NCI-H748 (cell line): ENCODE measurements around the gene FRMPD1.

ENCODE experiments used
- DNase-seq: peaks from one replicate; lab custom pipeline; 2025; ENCODE audit not compliant: unreplicated experiment; lab: John Stamatoyannopoulos, UW

Gene FRMPD1

DNA sequence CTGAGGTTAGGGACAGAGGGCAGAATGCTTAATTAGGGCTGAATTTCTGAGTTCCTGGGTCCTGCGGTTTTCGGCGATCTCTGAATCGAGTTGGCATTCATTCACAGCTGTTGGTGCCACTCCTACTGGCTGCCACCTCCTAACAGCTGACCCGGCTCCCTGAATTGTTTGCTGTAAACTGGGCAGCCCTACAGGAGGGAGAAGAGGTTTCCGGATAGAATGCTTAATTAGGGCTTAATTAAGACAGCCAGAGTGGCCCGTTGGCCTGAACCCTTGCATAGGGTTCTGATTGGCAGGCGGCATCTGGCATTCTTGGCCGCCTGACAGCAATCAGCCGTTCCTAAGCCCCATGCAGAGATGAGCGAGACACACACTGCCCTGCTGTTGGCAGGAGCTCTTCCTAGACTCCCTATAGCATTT is 25.7 kb downstream of the FRMPD1 start:
- DNase-seq = peak; percentile 94

DNA sequence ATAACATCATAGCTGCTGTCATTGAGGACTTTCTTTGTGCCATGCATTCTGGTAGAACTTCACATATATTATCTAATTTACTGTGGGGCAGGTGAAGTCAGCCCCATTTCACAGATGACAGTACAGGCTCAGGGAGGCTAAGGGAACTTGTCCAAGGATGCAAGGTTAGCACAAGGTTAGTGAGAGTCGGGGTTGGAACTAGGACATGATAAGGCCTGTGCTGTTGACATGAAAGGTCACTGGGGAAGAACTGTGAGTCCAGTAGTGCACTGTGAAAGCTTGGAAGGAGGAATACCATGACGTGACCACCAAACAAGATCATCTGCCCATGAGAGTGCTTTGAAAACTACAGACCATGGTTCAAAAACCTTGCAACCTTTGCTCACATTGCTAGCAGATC is 26.7 kb downstream of the FRMPD1 start:
- no peak for DNase-seq

DNA sequence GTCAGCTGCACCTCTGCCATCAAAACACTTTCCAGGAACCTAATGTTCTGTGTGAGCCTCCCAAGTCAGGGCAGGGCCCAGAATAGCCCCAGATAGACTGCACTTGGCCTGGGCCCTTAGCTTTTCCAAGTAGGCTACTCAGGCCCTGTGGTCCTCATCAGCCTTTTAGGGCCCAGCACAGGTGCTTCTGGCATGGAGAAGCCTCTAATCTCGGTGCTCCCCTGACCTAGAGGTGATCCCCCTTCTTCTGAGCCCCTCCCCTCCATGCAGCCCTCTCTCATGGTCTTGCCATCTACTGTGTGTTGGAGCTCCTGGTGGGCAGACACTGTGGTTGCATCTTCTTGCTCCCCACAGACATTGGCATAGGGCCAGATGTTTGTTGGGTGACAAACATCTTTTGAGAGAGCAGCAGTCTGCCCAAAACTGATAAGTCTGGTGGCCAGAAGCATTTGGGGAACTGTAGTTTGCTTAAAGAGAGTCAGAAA is 28.1 kb downstream of the FRMPD1 start:
- DNase-seq = peak; percentile 7

DNA sequence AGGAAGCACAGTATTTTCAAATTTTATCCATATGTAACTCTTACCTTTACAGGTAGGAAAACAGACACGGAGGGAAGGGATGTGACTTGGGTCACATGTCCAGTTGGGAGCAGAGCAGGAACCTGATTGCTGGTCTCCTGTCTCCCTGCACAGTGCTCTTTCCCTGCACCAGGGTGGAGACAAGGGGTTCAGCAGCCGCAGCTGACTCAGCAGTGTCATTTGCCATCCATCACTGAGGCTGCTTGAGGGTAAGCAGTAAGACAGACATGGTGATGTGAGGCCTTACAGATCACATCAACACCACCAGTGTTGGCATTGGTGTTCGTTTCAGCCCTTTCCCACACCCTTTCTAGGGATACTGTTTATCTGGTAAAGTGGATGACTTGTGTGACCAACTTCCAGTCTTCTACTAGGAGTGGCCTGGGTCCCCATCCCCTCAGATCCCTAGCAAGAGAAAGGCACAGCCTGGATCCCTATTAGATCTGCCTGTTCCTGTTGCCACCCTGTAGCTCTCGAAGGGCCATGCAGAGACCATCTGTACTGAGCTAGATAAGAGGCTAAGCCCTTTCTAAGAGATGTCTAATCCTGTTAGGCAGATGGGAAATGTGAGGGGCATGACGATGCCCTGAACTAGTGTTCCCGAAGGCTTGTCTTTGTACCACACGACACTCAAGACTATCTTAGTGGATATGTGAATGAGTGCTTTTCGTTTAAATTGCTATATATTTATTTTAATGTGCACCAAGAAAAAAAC is 29.1 kb downstream of the FRMPD1 start:
- DNase-seq = no peak

DNA sequence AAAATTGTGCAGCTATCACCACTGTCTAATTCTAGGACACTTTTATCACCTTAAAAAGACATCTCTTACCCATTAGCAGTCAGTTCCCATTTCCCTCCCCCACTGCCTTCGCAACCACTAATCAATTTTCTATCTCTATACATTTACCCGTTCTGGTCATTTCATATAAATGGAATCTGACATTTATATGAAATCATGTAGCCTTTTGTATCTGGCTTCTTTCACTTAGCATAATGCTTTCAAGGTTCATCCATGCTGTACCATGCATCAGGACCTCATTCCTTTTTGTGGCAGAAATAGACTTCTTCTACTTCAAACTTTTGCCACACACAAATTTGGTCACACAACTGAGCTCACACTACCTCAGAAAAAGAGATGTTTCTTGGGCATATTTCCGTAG is 32.2 kb downstream of the FRMPD1 start:
- no peak for DNase-seq

DNA sequence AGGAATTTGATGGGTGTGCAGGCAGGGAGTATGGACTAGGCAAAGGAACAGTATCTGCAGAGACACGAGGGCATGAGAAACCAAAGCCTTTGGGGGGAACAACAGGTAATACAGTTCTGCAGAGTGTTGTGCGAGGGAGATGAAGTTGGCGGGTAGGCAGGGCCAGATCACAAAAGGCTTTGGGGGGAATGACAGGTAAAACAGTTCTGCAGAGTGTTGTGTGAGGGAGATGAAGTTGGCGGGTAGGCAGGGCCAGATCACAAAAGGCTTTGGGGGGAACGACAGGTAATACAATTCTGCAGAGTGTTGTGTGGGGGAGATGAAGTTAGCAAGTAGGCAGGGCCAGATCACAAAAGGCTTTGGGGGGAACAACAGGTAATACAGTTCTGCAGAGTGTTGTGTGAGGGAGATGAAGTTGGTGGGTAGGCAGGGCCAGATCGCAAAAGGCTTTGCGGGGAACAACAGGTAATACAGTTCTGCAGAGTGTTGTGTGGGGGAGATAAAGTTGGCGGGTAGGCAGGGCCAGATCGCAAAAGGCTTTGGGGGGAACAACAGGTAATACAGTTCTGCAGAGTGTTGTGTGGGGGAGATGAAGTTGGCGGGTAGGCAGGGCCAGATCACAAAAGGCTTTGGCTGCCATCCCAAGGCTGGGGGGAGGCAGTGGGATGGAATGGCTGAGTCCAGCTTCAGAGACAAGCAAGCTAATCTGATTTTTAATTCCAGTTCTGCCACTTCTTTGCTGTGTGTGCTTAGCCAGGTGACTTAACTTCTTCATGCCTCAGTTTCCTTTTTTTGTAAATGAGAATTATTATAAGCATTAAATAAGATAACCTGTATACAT is 33.0 kb downstream of the FRMPD1 start:
- DNase-seq = no peak

DNA sequence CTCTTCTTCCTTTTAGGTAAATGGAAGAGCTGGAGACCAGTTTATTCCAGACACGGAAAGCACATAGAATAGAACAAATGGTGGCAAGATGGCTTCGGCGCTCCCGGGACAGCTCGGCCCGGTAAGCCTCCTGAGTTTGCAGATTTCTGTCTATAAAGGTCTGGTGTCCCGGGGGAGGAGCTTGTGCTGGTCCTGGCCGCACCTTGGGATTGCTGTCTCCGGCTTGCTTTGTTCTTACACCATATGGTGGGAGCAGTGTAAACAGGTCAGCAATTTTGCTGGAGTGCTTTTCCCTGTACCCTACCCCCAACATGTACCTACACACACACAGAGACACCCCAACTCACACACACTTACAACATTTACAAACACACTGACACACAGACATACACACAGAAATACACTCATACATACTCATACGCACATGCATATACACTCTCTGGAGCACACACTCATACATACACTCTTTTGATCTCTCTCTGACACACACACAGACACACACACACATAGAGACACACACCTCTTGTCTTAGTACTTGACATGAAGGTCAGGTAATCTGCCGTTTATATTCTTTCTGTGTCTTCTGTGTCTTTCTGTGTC is 42.0 kb downstream of the FRMPD1 start:
- DNase-seq = no peak

DNA sequence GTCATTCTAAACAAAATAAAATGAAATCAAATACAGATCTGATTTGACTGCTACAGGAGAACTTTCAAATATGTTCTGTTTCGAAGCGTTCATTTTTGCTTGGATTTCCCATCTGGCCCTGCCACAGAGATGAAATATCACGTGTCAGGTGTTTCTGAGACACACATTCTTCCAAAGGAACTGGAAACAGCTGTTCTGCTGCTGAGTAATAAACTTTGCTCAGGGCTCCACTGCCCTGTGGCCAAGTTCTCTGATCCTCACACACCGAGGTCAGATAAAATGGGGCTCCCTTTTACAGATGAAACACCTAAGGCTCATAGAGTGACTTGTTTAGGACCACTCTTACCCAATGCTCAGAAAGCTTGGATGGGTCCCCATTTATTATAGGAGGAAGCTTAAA is 42.5 kb downstream of the FRMPD1 start:
- DNase-seq = no peak

DNA sequence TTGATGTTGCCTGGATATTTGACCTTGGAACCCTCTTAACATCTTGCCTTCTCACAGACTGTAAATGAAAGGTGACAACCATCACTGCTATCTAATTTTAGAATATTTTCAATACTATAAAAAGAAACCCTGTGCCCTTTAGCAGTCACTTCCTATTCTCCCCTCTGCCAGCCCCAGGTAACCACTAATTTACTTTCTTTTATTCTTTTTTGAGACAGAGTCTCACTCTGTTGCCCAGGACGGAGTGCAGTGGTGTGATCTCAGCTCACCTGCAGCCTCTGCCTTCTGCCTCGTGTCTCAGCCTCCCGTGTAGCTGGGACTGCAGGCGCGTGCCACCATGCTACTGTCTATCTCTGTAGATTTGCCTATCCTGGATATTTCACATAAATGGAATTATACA is 43.6 kb downstream of the FRMPD1 start:
- DNase-seq = no peak

DNA sequence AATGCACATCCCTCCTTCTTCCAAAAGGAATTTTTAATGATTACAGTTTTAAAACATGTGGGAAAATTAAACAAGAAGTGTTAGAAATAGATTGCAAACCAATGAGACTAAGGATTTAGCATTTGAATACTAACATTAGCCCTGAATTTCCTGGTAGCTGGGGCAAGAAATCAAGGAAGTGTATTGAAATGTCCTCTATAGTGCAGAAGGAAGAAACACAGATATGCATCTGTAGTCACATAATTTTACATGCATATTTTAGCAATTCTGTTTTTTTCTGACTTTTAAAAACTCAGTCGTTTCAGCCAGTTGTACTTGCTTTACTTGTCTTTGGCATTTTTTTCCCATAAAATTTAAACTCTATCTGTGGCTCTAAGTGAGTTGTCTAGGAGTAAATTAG is 45.8 kb downstream of the FRMPD1 start:
- DNase-seq = no peak

DNA sequence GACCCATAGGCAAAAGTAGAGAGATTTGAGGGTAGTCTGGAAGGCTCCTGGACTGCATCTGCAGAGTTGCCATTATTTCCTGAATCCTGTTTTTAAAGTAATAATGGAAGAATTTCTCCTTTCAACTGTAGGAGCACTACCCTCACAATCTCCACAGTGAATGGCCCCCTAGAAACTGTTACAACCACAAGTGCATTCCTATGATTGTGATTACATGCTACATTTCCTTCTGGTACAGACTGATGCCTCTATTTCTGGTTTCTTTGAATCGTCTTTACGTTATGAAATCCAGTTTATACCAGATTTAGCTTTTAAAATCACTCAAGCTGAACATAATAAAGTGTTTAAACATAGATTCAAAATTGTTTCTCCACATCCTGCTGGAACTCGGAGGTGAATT is 49.4 kb downstream of the FRMPD1 start:
- DNase-seq = no peak

DNA sequence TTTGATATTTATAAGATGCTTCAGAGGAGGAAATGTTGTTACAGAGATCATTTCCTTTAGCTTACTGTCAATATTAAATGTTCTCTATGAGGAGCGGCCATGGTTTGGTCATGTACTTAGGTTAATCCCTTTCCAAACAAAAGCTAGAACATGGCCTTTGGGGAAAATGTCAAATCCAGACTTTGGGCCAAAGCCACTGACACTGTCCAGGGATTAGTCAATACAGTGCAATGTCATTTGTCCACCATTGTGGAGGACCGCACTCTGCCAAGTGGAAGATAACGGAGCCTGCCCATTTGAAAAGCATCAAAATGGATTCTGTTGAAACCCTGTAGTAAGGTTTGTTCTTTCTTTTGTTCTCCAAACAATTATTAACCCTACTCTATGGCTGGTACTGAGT is 50.1 kb downstream of the FRMPD1 start:
- DNase-seq = no peak

DNA sequence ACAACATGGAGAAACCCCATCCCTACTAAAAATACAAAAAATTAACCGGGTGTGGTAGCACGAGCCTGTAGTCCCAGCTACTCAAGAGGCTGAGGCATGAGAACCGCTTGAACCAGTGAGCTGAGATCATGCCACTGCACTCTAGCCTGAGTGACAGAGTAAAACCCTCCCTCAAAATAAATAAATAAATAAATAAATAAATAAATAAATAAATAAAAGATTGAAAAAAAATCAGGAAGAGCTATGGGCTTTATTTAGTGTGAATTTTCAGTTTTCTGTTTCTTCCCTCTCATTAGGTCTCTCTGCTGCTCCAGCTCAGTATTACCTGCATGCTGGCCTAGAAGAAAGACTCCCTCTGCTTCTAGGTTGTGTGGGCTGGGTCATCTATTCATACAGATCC is 55.0 kb downstream of the FRMPD1 start:
- DNase-seq = no peak

DNA sequence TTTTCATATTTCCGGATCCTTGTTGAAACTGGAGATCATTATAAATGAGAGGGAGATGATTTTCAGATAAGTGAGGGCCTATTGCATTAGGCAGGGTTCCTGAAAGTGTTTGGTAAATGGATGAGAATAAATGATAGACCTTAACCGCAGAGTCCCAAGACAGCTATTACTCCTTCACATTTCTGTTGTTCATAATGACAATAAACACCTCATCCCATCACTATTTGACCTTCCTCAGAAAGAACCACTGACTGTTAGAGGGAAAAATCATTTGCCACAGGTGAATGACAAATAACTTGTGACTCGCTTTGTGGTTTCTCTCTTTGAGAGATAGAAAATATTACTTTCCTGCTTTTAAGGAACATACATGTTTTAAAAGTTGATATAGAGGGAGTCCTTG is 55.5 kb downstream of the FRMPD1 start:
- no peak for DNase-seq

DNA sequence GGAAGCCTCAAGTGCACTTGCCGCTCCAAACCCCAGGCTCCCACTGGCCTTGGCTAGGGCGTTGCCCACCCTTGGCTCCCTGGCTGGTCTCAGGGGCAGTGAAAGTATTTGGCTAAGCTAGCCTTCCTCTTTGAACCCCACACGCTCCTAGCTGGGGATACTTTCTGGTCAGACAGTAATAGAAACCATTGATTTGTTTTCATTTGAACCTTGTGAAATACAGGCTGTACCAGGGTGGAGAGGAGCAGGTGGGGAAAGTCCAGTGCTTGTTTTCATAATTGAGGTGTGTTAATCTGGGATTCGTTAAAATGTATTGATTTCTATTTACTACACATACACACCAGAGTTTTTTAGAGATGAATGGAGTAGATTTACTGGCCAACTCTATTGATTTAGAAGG is 57.0 kb downstream of the FRMPD1 start:
- DNase-seq = no peak

DNA sequence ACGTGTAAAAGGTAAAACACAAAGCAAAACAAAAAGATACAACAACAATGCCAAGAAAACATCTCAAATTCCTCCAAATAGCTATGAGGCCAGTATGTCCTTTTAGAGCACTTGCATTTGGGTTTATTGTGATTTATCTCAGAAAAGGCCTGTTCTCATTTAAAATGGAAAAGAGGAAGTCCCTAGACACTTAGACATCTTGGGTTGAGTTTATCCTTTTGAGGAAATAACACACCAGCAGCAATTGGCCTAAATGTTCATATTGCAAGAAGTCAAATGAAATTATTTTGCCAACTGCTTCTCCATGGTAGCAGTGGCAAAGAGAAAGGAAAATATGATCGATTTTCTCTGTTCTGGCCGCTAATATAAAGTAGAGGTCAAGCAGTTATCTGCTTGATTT is 59.3 kb downstream of the FRMPD1 start:
- no peak for DNase-seq

DNA sequence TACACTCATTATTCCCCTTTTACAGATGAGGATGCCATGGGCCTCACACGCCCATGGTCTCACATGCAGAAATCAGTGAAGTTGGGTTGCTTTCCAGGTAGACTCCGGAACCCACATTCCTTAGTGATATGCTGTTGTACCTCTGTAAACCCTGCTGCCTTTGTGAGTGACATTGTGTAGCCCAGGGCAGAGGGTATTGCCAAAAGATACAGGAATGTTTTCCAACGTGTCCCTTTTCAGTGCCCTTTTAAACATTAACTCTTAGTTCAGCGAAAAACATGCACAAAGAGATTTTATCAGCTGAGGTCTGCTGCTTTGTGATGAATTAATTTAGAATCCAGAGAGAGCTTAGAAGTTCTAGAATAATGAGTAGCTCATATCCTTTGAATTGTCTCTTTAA is 64.5 kb downstream of the FRMPD1 start:
- DNase-seq = no peak

DNA sequence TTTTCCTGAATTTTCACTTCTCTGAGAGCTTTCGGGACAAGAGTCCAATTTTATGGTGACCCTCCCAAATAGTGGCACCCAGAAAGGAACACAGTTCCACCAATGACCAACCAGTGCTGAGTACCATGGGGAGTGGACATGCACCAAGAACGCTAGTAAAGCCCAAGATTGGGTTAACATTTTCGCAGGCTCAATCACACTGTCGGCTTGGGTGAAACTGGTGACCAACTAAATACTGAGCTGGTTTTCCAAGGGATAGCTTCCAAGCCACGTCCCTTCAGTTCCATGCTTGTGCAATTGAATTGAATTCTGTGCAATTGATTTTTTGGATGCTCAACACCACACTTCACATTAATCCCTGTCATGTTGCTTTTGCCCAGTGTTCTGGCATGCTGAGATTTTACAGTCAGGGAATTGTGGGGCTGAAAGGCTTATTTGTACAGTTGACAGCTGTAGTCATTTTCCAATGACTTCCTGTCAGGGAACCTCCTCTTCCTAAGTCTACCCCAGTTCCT is 65.3 kb downstream of the FRMPD1 start:
- no peak for DNase-seq

DNA sequence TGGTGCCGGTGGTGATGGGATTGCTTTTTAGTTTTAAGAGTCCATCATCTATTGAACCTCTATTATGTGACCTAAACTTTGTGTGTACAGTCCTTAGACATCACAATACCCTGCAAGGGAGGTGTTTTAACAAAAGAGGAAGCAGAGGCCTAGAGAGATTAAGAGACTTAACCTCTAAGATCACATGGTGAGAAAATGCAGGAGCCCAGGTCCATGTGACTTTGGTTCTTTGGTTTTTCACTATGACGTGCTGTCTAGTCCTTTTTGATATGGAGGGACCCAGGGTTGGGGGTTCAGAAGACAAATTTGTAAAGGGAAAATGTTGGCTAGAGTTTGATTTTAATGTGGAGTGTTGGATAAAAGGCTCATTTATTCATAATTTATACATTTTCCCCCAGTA is 68.8 kb downstream of the FRMPD1 start:
- DNase-seq = no peak

DNA sequence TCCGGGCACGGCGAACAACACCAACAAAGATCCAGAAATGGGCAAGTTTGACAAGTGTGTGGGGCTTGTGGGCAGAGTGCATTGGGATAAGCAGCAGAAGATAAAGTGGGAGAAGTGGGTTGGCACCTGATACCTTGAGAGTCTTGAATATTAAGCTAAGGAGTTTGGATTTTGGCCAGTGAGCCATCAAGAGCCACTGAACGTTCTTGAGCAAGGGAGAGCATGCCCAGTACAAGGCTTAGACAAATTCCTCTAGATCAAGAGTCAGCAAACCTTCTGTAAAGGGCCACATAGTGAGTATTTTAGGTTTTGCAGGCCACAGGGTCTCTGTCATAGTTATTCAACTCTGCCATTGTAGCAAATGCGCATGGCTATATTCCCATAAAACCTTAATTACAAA is 76.3 kb downstream of the FRMPD1 start:
- no peak for DNase-seq

DNA sequence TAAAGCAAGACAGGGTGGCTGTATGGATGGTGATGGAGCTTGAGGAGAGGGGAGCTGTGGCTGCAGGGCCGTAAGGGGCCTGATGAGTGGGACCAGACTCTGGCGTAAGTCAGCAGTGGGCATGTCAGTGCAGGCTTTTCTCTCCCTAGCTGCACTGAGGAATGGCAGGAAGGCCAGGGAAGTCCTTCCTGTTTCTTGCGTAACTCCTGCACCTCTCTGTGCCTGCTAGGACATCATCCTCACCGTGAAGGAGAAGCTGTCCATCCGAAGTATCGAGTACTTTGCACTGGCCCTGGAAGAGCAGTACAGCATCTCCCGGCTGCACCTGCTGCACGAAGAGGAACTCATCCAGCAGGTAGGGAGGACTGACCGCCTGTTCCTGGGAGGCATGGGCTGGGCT is 78.7 kb downstream of the FRMPD1 start:
- no peak for DNase-seq

DNA sequence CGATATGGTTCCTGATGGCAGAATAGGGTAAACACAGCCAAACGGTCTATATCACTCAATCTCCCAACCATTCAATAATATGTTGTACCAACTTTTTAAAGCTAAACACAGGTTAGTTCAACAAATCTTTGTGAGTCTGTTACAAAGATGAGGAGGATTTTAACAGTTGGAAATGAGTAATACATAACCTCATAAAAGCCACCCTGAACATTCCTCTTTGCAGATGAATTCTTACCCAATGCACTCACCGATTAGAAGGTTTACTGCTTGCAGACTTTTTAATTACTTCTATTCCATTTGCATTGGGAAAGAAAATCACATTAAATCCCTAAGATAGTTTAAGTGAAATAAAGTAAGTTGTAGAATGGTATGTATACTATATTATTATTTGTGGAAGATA is 79.5 kb downstream of the FRMPD1 start:
- DNase-seq = no peak
